ENCODE results near the gene RGSL1.
A peak's percentile ranks its signal among the peaks of the same experiment; 100 is the strongest.
"Not testable (repeated sequence)": the region's sequence is repeated elsewhere in the genome, so short reads cannot be mapped to it uniquely, and the experiment has no call there.

Gene RGSL1

DNA sequence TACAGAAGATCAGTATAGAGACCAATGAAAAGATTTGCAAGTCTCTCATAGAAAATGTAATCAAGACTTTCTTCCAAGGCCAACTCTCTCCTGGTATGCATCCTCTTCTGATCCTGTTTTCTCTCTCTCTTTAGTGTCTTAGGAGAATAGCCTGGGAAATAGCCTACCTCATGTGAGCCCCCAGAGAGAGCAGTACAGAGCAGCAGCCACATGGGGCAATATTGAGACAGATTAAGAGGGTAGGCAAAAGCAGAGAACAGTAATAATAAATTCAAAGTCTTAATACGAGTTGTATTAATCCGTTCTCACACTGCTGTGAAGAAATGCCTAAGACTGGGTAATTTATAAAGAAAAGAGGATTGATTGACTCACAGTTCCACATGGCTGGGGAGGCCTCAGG, 77.7 kb downstream of the RGSL1 start:
- ChIA-PET POLR2A (no interaction called here), CTCF (no interaction called here)
- TF ChIP-seq, protein P1, sequence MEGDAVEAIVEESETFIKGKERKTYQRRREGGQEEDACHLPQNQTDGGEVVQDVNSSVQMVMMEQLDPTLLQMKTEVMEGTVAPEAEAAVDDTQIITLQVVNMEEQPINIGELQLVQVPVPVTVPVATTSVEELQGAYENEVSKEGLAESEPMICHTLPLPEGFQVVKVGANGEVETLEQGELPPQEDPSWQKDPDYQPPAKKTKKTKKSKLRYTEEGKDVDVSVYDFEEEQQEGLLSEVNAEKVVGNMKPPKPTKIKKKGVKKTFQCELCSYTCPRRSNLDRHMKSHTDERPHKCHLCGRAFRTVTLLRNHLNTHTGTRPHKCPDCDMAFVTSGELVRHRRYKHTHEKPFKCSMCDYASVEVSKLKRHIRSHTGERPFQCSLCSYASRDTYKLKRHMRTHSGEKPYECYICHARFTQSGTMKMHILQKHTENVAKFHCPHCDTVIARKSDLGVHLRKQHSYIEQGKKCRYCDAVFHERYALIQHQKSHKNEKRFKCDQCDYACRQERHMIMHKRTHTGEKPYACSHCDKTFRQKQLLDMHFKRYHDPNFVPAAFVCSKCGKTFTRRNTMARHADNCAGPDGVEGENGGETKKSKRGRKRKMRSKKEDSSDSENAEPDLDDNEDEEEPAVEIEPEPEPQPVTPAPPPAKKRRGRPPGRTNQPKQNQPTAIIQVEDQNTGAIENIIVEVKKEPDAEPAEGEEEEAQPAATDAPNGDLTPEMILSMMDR (IDR thresholded peaks at IDR 0.05; ENCODE audit: insufficient read depth, low read length, missing control alignments): no peak
- DNase-seq (ENCODE audit: low read depth, low spot score): no peak
- no peak overlapping the region for H3K4me3 ChIP-seq (ENCODE audit: low read depth, low read length)

DNA sequence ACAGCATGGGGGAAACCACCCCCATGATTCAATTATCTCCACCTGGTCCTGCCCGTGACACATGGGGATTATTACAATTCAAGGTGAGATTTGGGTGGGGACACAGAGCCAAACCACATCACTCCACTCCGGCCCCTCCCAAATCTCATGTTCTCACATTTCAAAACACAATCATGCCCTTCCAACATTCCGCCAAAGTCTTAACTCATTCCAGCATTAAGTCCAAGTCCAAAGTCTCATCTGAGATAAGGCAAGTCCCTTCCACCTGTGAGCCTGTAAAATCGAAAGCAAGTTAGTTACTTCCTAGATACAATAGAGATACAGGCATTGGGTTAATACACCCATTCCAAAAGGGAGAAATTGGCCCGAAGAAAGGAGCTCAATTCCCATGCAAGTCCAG, 78.3 kb downstream of the RGSL1 start:
- CTCF ChIA-PET: not testable (repeated sequence)

DNA sequence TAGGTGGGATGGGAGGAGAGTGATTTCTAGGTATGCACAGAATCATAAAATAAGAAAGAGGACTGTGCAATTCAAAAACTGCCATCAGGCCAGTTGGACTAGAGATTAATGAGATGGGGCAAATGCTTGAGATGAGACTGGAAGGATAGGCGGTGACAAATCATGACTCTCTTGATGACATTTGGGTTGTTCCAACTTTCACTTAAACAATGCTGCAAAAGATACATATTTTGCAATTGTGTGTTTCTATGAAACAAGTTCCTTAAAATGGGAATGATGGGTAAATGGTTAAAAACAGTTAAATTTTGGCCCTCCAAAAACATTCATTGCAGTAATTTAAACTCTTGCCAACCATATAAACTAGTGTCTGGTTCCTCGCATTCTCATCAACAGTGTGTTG, 84.0 kb downstream of the RGSL1 start:
- no peak for DNase-seq (ENCODE audit: low read depth, low spot score)
- ChIA-PET POLR2A (no interaction called here), CTCF (no interaction called here)
- TF ChIP-seq, protein P1 (IDR thresholded peaks at IDR 0.05; ENCODE audit: insufficient read depth, low read length, missing control alignments): no peak
- H3K4me3 ChIP-seq (ENCODE audit: low read depth, low read length): no peak overlapping the region

More for the DNA sequence above, 78.3 kb downstream of the RGSL1 start:
- H3K4me3 ChIP-seq (ENCODE audit: low read depth, low read length); POLR2A ChIA-PET; DNase-seq (ENCODE audit: low read depth, low spot score): not testable (repeated sequence)

DNA sequence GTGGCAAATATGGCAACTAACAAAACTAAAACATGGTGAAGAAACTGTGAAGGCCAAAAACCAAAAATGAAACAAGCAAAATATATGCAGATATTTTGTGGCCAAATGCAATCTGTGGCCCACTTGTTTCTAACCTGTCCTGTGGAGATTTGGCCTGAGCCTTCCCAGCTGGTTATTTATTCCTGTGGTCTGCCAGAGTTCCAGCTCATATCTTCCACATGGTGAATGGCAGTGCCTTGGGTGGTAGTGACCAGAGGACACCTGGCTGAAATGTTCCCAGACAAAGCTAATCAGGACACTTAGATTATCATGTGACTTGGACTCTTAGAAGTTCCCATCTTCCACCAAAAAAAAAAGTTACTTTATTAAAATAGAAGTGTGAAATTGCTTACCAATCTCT, 99.4 kb downstream of the RGSL1 start:
- POLR2A ChIA-PET: no interaction called here
- H3K4me3 ChIP-seq (ENCODE audit: low read depth, low read length): no peak overlapping the region
- TF ChIP-seq, protein P1 (IDR thresholded peaks at IDR 0.05; ENCODE audit: insufficient read depth, low read length, missing control alignments): no peak
- DNase-seq (ENCODE audit: low read depth, low spot score): no peak
- CTCF ChIA-PET: no interaction called here

DNA sequence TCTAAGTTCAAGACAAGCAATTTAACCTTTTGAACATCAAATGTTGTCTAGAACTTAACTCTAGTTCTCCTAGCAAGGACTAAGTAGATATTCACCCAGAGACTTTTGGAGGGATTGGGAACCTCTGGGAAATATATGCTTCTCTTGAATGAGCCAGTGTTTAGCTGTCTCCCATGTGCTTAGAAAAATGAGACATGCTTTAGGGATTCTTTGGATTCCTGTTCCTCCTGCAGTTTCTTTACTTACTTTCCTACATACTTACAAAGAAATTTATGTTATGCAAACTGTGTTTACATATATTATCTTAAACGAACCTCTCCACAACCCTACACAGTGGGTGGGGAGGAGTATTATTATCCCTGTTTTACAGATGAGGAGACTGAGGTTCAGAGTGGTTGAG, 99.9 kb downstream of the RGSL1 start:
- peak; percentile 9 for DNase-seq (ENCODE audit: low read depth, low spot score)
- ChIA-PET CTCF (no interaction called here), POLR2A (no interaction called here)
- TF ChIP-seq, protein P1 (IDR thresholded peaks at IDR 0.05; ENCODE audit: insufficient read depth, low read length, missing control alignments): no peak
- H3K4me3 ChIP-seq (ENCODE audit: low read depth, low read length): no peak overlapping the region

DNA sequence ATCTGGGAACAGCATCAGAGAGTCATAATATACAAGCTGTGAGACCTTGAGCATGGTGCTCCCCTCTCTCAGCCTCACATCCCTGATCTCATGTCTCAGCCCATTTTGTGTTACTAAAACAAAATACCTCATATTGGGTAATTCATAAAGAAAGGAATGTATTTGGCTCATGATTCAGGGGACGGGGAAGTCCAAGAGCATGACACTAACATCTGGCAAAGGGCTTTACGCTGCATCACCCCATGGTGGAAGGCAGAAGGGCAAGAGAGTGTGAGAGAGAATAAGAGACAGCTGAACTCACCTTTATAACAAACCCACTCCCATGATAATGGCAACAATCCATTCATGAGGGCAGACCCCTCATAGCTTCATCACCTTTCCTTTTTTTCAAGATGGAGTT, 102.6 kb downstream of the RGSL1 start:
- no peak overlapping the region for H3K4me3 ChIP-seq (ENCODE audit: low read depth, low read length)
- TF ChIP-seq, protein P1 (IDR thresholded peaks at IDR 0.05; ENCODE audit: insufficient read depth, low read length, missing control alignments): no peak
- DNase-seq (ENCODE audit: low read depth, low spot score): no peak
- ChIA-PET CTCF (no interaction called here), POLR2A (no interaction called here)

DNA sequence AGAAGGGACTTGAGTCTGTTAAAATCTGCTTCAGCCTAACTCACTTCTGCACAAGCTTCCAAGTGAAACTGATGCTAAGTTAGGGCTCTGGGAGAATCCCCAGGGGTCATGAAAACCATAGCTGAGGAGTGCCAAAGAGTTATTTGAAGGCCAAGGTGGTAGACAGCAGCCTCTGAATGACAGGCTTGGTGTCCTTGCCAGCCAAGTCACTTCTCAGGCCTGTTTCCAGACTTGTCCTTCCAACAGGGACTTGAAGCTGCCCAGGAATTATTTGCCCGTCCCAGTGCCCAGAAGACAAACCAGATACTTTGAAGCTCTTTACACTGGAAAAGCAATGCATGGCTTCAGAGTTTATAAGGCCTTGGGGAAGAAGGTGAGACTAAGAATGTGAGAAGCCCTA, 105.5 kb downstream of the RGSL1 start:
- no peak overlapping the region for H3K4me3 ChIP-seq (ENCODE audit: low read depth, low read length)
- TF ChIP-seq, protein P1 (IDR thresholded peaks at IDR 0.05; ENCODE audit: insufficient read depth, low read length, missing control alignments): no peak
- DNase-seq (ENCODE audit: low read depth, low spot score): no peak
- CTCF ChIA-PET: no interaction called here
- POLR2A ChIA-PET: no interaction called here

Data from AG04449 (cell line).